HepG2 (cell line): Measurements from ENCODE around the gene ZNF142. TPM values are rescaled to one million over a fixed set of nuclear protein-coding genes. Genes with fewer than 3 reads are reported as not detected.

Experiments
- BRD4 ChIP-seq: sonication (generic); formaldehyde crosslinking; IDR thresholded peaks from 2 replicates; pipeline ENCODE4 v1.4.0; 2020; ENCODE audit warnings: missing genetic modification reagents
- DNMT1 ChIP-seq: sonication (generic); formaldehyde crosslinking; IDR thresholded peaks from 2 replicates; pipeline ENCODE4 v1.5.1; 2020; ENCODE audit warnings: mild to moderate bottlenecking, missing genetic modification reagents
- KDM6A ChIP-seq: IDR thresholded peaks from 2 replicates; pipeline ENCODE4 v1.6.1; 2016; ENCODE audit warnings: low read depth
- KLF15 ChIP-seq: sonication (generic); formaldehyde crosslinking; IDR thresholded peaks from 2 replicates; pipeline ENCODE4 v1.8.1; 2023; ENCODE audit warnings: borderline replicate concordance, mild to moderate bottlenecking, inconsistent platforms, missing genetic modification reagents, mixed read lengths
- MYC ChIP-seq: sonication (generic); formaldehyde crosslinking; IDR thresholded peaks from 2 replicates; pipeline ENCODE4 v1.9.0; 2021; ENCODE audit warnings: missing genetic modification reagents, borderline replicate concordance
- NFE2 ChIP-seq: sonication (generic); formaldehyde crosslinking; IDR thresholded peaks from 2 replicates; pipeline ENCODE4 v1.4.0; 2020; ENCODE audit warnings: missing genetic modification reagents
- PAX8 ChIP-seq: sonication (generic); formaldehyde crosslinking; IDR thresholded peaks from 2 replicates; pipeline ENCODE4 v1.8.0; 2022; ENCODE audit warnings: mild to moderate bottlenecking, missing genetic modification reagents, borderline replicate concordance
- RAD21 ChIP-seq: fragments of 450-650 bp; formaldehyde crosslinking; IDR thresholded peaks from 2 replicates; pipeline ENCODE4 v1.5.0; 2020; ENCODE audit warnings: mild to moderate bottlenecking
- RARG ChIP-seq: sonication (generic); formaldehyde crosslinking; IDR thresholded peaks from 2 replicates; pipeline ENCODE4 v1.4.0; 2020; ENCODE audit warnings: low read depth, mild to moderate bottlenecking, missing genetic modification reagents
- REL ChIP-seq: sonication (generic); formaldehyde crosslinking; conservative IDR thresholded peaks from 2 replicates; pipeline ENCODE4 v1.8.0; 2022; ENCODE audit warnings: mild to moderate bottlenecking, missing genetic modification reagents, moderate library complexity
- RFX1 ChIP-seq: fragments of 450-650 bp; IDR thresholded peaks from 2 replicates; pipeline ENCODE4 v1.6.1; 2017
- RFX3 ChIP-seq: IDR thresholded peaks from 2 replicates; pipeline ENCODE4 v1.6.1; 2016; ENCODE audit warnings: missing biosample characterization, missing genetic modification reagents
- SRY ChIP-seq: sonication (generic); formaldehyde crosslinking; IDR thresholded peaks from 2 replicates; pipeline ENCODE4 v1.8.0; 2022; ENCODE audit warnings: mild to moderate bottlenecking, missing genetic modification reagents
- TEF ChIP-seq: sonication (generic); formaldehyde crosslinking; IDR thresholded peaks from 2 replicates; pipeline ENCODE4 v1.5.0; 2020; ENCODE audit warnings: missing genetic modification reagents
- TRIM22 ChIP-seq: fragments of 450-650 bp; IDR thresholded peaks from 2 replicates; pipeline ENCODE4 v1.6.1; 2017
- ZBTB3 ChIP-seq: sonication (generic); formaldehyde crosslinking; IDR thresholded peaks from 2 replicates; pipeline ENCODE4 v1.4.0; 2020; ENCODE audit warnings: low read depth, mild to moderate bottlenecking, moderate library complexity, missing genetic modification reagents, borderline replicate concordance
- ZNF18 ChIP-seq: sonication (generic); formaldehyde crosslinking; IDR thresholded peaks from 2 replicates; pipeline ENCODE4 v1.8.0; 2022; ENCODE audit warnings: mild to moderate bottlenecking, missing genetic modification reagents; ENCODE audit not compliant: insufficient replicate concordance
- ZNF30 ChIP-seq: sonication (generic); formaldehyde crosslinking; IDR thresholded peaks from 2 replicates; pipeline ENCODE4 v1.5.0; 2020; ENCODE audit warnings: mild to moderate bottlenecking, missing genetic modification reagents
- ZNF350 ChIP-seq: sonication (generic); formaldehyde crosslinking; IDR thresholded peaks from 2 replicates; pipeline ENCODE4 v1.4.0; 2020; ENCODE audit warnings: mild to moderate bottlenecking, low read depth, missing genetic modification reagents, borderline replicate concordance
- ZNF451 ChIP-seq: sonication (generic); formaldehyde crosslinking; IDR thresholded peaks from 2 replicates; pipeline ENCODE4 v1.5.0; 2020; ENCODE audit warnings: mild to moderate bottlenecking, missing genetic modification reagents
- polyA plus RNA-seq, 8 experiments: library from polyadenylated mRNA; depleted of rRNA in 3 of 8; stranded (reverse) in 7 of 8; unstranded in 1 of 8; fragments of >200 nt; fragmentation: Illumina TruSeq in 4 of 8; extraction: Trizol in 4 of 8; gene quantifications; 2 replicates each; pipeline versions ENCODE4 v1.2.1 to v1.2.3, GENCODE V29; 2011 to 2016; ENCODE audit warnings: low read depth in 4 of 8, missing spikeins in 1 of 8, mixed read lengths in 1 of 8; ENCODE audit not compliant: insufficient read depth in 1 of 8
- total RNA-seq, 5 experiments: library from RNA; depleted of rRNA; stranded (reverse); fragments of >200 nt; fragmentation: Illumina TruSeq; extraction: Trizol; gene quantifications; 2 replicates each; pipeline ENCODE4 v1.2.3, GENCODE V29; 2016; ENCODE audit warnings: low read depth in 1 of 5
- TF ChIP-seq, protein P1 (sequence below), 2 experiments: sonication (generic) in 1 of 2; formaldehyde crosslinking in 1 of 2; IDR thresholded peaks; 2 replicates each; pipeline versions ENCODE4 v1.4.0 to v1.6.1; 2016 to 2020; ENCODE audit warnings: borderline replicate concordance in 1 of 2, low read depth in 1 of 2, mild to moderate bottlenecking in 1 of 2, missing genetic modification reagents in 1 of 2

Gene ZNF142
- total and polyA plus RNA-seq, 2 of the 13 experiments (the other 11 are each of a cell fraction or from before 2014, with no cell fraction given) = 4.8 to 11.4 TPM

- peak; percentile 38; the same call in 1 of the 2 replicates for TF ChIP-seq NFE2 (CRISPR knock-in tag)
- 0 out of 2 replicates have a peak, but pooled peaks have one; percentile 33 for TF ChIP-seq BRD4 (CRISPR knock-in tag)
- TF ChIP-seq SRY = peak; percentile 75
- peak; percentile 81 for TF ChIP-seq RFX1
- TF ChIP-seq ZNF30 (CRISPR knock-in tag) = no peak
- peak; percentile 92 for TF ChIP-seq ZNF350 (CRISPR knock-in tag)
- peak; percentile 55; the same call in 1 of the 2 replicates for TF ChIP-seq MYC
- TF ChIP-seq, protein P1, sequence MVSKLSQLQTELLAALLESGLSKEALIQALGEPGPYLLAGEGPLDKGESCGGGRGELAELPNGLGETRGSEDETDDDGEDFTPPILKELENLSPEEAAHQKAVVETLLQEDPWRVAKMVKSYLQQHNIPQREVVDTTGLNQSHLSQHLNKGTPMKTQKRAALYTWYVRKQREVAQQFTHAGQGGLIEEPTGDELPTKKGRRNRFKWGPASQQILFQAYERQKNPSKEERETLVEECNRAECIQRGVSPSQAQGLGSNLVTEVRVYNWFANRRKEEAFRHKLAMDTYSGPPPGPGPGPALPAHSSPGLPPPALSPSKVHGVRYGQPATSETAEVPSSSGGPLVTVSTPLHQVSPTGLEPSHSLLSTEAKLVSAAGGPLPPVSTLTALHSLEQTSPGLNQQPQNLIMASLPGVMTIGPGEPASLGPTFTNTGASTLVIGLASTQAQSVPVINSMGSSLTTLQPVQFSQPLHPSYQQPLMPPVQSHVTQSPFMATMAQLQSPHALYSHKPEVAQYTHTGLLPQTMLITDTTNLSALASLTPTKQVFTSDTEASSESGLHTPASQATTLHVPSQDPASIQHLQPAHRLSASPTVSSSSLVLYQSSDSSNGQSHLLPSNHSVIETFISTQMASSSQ (IDR thresholded peaks at IDR 0.05; ENCODE audit: low read depth) = no peak
- TF ChIP-seq, protein P1 (CRISPR knock-in tag; IDR thresholded peaks at IDR 0.05; ENCODE audit: borderline replicate concordance) = peak; percentile 61; the same call in 1 of the 2 replicates
- no peak for TF ChIP-seq TEF
- peak; percentile 94; the same call in 1 of the 2 replicates for TF ChIP-seq PAX8 (CRISPR knock-in tag)
- TF ChIP-seq ZNF451 (CRISPR knock-in tag) = peak; percentile 32; the same call in 1 of the 2 replicates
- no peak for TF ChIP-seq RARG (CRISPR knock-in tag)
- TF ChIP-seq ZBTB3 (CRISPR knock-in tag) = 0 out of 2 replicates have a peak, but pooled peaks have one; percentile 38
- TF ChIP-seq KDM6A (CRISPR knock-in tag) = no peak
- TF ChIP-seq ZNF18 (CRISPR knock-in tag) = no peak
- TF ChIP-seq KLF15 (CRISPR knock-in tag) = peak; percentile 49; the same call in 1 of the 2 replicates
- TF ChIP-seq RAD21 (CRISPR knock-in tag) = peak; percentile 28; the same call in 1 of the 2 replicates
- no peak for TF ChIP-seq TRIM22
- TF ChIP-seq RFX3 (CRISPR knock-in tag) = peak; percentile 91
- TF ChIP-seq DNMT1 (CRISPR knock-in tag) = peak; percentile 73; the same call in 1 of the 2 replicates
- peak; percentile 86 for TF ChIP-seq REL (CRISPR knock-in tag)
These were observed 12.5 kb upstream of the ZNF142 start, which contains the start of the genes RNF25 and STK36 (continued) for GRCh38 chr2:218671654-218672566.
